Natural killer cell (primary cell): ENCODE measurements around the gene MLXIP. TPM values are rescaled to one million over a fixed set of nuclear protein-coding genes. Genes with fewer than 3 reads are reported as not detected.

Experiments used
- ATAC-seq, 3 donors: fragments of 150-1000 bp in 2 of 3; fragments of 200-7000 bp in 1 of 3; cut with Tn5 transposase; 1 replicate in 1 of 3; 2 replicates in 2 of 3; pipeline ENCODE4 v1.10.0; 2021; ENCODE audit warnings: mild to moderate bottlenecking in 2 of 3, moderate library complexity in 2 of 3
- DNase-seq, 2 donors: peaks; one replicate each; pipeline versions ENCODE4 v3.0.0 to v3.0.0-alpha.2; 2013 to 2021; ENCODE audit warnings: mixed read lengths in 1 of 2
- H3K27ac ChIP-seq: one replicate; pipeline ENCODE4 v1.5.1; 2013; ENCODE audit warnings: mild to moderate bottlenecking, low read length
- H3K27me3 ChIP-seq: one replicate; pipeline ENCODE4 v1.6.1; 2013; ENCODE audit warnings: low read length; ENCODE audit not compliant: control insufficient read depth, insufficient read depth
- H3K36me3 ChIP-seq: one replicate; pipeline ENCODE4 v1.6.1; 2013; ENCODE audit warnings: low read length; ENCODE audit not compliant: control insufficient read depth, insufficient read depth
- H3K4me1 ChIP-seq: one replicate; pipeline ENCODE4 v1.6.1; 2013; ENCODE audit warnings: low read length; ENCODE audit not compliant: control insufficient read depth, insufficient read depth
- H3K4me3 ChIP-seq: one replicate; pipeline ENCODE4 v1.5.1; 2013; ENCODE audit warnings: low read length
- H3K9me3 ChIP-seq: one replicate; pipeline ENCODE4 v1.6.1; 2013; ENCODE audit warnings: low read length; ENCODE audit not compliant: control insufficient read depth, insufficient read depth
- H3K27ac Mint-ChIP-seq, 2 donors: one replicate each; pipeline ENCODE4 v1.8.0; 2022; ENCODE audit warnings: mild to moderate bottlenecking in 2 of 2, mixed read lengths in 2 of 2, moderate library complexity in 1 of 2
- H3K27me3 Mint-ChIP-seq, 2 donors: one replicate each; pipeline ENCODE4 v1.8.0; 2022; ENCODE audit warnings: low read depth in 2 of 2, mixed read lengths in 2 of 2
- H3K36me3 Mint-ChIP-seq: one replicate; pipeline ENCODE4 v1.8.0; 2022; ENCODE audit warnings: mixed read lengths
- H3K4me1 Mint-ChIP-seq, 2 donors: one replicate each; pipeline ENCODE4 v1.8.0; 2022; ENCODE audit warnings: mixed read lengths in 2 of 2
- H3K4me3 Mint-ChIP-seq: one replicate; pipeline ENCODE4 v1.8.0; 2022; ENCODE audit warnings: mild to moderate bottlenecking, moderate library complexity, mixed read lengths
- H3K9me3 Mint-ChIP-seq, 2 donors: one replicate each; pipeline ENCODE4 v1.8.0; 2022; ENCODE audit warnings: mixed read lengths in 2 of 2
- WGBS: methylation state at CpG from one replicate; pipeline ENCODE4 v1.1.7; 2013; ENCODE audit warnings: missing lambda C conversion rate; ENCODE audit not compliant: insufficient coverage; 5-methylcytosine and 5-hydroxymethylcytosine counted together
- intact Hi-C: fragments of 100-400 bp; cut with micrococcal nuclease; formaldehyde crosslinking; loops from one replicate; pipeline ENCODE4 v1.14.2; 2022
- total RNA-seq, 4 donors: library from RNA; stranded (reverse); fragments of 120-200 nt in 1 of 4; gene quantifications; one replicate each; pipeline versions ENCODE4 v1.2.3 to v1.2.4, GENCODE V29; 2013 to 2022
- TF ChIP-seq, protein P1 (sequence below): fragments of 200-600 bp; IDR thresholded peaks from one replicate; pipeline ENCODE4 v1.8.0; 2022; ENCODE audit warnings: antibody characterized with exemption

Gene MLXIP
- total RNA-seq, 3 donors from 2014 or later (not counting 1 experiment from before 2014, with no cell fraction given): 83.8 to 92.4 (median 86.1) TPM

DNA sequence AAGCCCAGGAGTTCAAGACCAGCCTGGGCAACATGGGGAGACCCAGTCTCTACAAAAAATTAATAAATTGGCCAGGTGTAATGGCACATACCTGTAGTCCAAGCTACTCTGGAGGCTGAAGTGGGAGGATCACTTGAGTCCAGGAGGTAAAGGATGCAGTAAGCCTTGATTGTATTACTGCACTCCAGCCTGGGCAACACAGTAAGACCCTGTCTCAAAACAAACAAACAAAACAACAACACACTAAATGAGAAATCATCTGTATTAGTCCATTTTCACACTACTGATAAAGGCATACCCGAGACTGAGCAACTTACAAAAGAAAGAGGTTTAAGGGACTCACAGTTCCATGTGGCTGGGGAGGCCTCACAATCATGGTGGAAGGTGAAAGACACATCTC, 4.7 kb upstream of the MLXIP start:
- WGBS: 92% methylated on average over 1 of the region's 1 CpG
- Mint-ChIP-seq H3K27ac (no peak overlapping the region), H3K36me3 (no peaks in the 10 kb centered on the region), H3K9me3 (no peaks in the 10 kb centered on the region), H3K4me3 (no peak overlapping the region), H3K4me1 (no peaks in the 10 kb centered on the region), H3K27me3 (peaks cover 0 to 2% of the 10 kb centered on the region in 2 donors)
- no peaks in the 10 kb centered on the region for H3K27me3 ChIP-seq
- no peak overlapping the region for H3K4me3 ChIP-seq
- intact Hi-C loops: no loop called here
- no peaks in the 10 kb centered on the region for H3K36me3 ChIP-seq
- no peak overlapping the region for H3K27ac ChIP-seq
- TF ChIP-seq, protein P1, sequence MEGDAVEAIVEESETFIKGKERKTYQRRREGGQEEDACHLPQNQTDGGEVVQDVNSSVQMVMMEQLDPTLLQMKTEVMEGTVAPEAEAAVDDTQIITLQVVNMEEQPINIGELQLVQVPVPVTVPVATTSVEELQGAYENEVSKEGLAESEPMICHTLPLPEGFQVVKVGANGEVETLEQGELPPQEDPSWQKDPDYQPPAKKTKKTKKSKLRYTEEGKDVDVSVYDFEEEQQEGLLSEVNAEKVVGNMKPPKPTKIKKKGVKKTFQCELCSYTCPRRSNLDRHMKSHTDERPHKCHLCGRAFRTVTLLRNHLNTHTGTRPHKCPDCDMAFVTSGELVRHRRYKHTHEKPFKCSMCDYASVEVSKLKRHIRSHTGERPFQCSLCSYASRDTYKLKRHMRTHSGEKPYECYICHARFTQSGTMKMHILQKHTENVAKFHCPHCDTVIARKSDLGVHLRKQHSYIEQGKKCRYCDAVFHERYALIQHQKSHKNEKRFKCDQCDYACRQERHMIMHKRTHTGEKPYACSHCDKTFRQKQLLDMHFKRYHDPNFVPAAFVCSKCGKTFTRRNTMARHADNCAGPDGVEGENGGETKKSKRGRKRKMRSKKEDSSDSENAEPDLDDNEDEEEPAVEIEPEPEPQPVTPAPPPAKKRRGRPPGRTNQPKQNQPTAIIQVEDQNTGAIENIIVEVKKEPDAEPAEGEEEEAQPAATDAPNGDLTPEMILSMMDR: no peak
- H3K9me3 ChIP-seq: no peaks in the 10 kb centered on the region
- ATAC-seq (no peak), DNase-seq (no peak)
- peaks cover 18% of the 10 kb centered on the region for H3K4me1 ChIP-seq

DNA sequence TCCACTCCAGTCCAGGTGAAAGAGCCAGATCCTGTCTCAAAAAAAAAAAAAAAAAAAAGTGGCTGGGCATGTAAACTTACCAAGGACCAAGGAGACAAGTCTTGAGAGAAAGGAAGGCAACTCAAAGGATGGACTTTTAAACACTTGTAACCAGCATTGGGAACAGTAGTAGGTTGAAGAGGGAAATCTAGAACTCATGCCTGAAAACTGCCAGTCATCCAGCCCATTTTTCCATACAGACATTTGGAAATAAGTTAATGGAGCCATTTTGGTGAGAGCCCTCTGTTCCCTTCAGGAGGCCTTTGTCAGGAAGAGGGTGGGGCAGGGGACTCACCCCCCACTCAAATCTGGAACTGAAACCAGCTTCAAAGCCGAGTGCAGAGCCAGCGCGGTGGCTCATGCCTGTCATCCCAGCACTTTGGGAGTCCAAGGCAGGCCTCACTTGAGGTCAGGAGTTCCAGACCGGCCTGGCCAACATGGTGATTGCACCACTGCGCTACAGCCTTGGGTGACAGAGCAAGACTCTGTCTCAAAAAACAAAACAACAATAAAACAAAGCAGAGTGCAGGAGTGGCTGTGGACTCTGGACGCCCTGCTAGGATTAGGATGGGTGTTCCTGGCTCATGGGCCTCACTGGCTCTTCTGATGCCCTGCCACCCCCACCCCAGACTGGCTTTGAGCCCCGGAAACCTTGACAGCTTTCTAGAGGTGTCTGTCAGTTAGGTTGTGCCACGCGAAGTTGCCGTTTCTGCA, 1.6 kb upstream of the MLXIP start:
- Histone ChIP-seq H3K4me1 (peaks cover 43% of the 10 kb centered on the region), H3K4me3 (no peak overlapping the region), H3K27ac (no peak overlapping the region), H3K9me3 (no peaks in the 10 kb centered on the region), H3K36me3 (no peaks in the 10 kb centered on the region), H3K27me3 (no peaks in the 10 kb centered on the region)
- Mint-ChIP-seq H3K4me3 (peak overlapping the region; percentile 56), H3K4me1 (peaks cover 29% of the 10 kb centered on the region in 2 donors), H3K27ac (no peak overlapping the region), H3K9me3 (no peaks in the 10 kb centered on the region), H3K36me3 (no peaks in the 10 kb centered on the region), H3K27me3 (peaks cover 0 to 2% of the 10 kb centered on the region in 2 donors)
- TF ChIP-seq, protein P1: no peak
- intact Hi-C loops: no loop called here
- ATAC-seq (no peak), DNase-seq (no peak)
- 79% methylated on average over 10 of the region's 10 CpGs for WGBS

DNA sequence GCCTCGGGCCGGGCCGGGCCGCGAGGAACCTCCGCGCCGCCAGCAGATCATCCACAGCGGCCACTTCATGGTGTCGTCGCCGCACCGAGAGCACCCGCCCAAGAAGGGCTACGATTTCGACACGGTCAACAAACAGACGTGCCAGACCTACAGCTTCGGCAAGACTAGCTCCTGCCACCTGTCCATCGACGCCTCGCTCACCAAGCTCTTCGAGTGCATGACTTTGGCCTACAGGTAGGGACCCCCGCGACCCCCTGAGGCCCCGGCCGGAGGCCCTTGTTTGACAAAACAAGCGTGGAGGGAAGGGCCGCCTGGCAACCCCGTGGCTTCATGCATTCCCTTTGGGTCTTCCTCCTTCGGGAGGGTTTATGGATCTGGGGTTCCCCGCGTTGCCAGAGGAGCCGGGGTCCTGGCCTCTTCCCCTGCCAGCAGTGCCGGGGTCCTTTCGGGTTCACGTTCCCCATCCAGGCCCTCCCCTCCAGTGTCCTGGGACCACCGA, 526 bp downstream of the MLXIP start:
- Histone ChIP-seq H3K9me3 (no peaks in the 10 kb centered on the region), H3K36me3 (no peaks in the 10 kb centered on the region), H3K27me3 (no peaks in the 10 kb centered on the region), H3K4me1 (peaks cover 52% of the 10 kb centered on the region), H3K27ac (peak overlapping the region; percentile 50), H3K4me3 (peak overlapping the region; percentile 83)
- Mint-ChIP-seq H3K9me3 (no peaks in the 10 kb centered on the region), H3K4me3 (peak overlapping the region; percentile 72), H3K27me3 (peaks cover 0 to 2% of the 10 kb centered on the region in 2 donors), H3K27ac (peak overlapping the region; percentile 79 to 86), H3K36me3 (no peaks in the 10 kb centered on the region), H3K4me1 (peaks cover 50% of the 10 kb centered on the region in 2 donors)
- peak in 2 of 3 donors; percentile 23 to 27 for ATAC-seq
- TF ChIP-seq, protein P1: no peak
- DNase-seq: peak in 1 of 2 donors; percentile 57
- under 1% methylated on average over 38 of the region's 38 CpGs for WGBS
- intact Hi-C loops: no loop called here
